ENCODE results near the gene POM121. TPM values are rescaled to one million over a fixed set of nuclear protein-coding genes. Genes with fewer than 3 reads are reported as not detected.

POM121 gene
- 7.9 TPM in 2 replicates for total RNA-seq

GRCh38 chr7:72924733-72925545 lies at the start of gene POM121:
Gene POM121, plus strand, starts transcription at chr7:72925095. Its CDS starts 27 bp downstream, at chr7:72925122.

DNA sequence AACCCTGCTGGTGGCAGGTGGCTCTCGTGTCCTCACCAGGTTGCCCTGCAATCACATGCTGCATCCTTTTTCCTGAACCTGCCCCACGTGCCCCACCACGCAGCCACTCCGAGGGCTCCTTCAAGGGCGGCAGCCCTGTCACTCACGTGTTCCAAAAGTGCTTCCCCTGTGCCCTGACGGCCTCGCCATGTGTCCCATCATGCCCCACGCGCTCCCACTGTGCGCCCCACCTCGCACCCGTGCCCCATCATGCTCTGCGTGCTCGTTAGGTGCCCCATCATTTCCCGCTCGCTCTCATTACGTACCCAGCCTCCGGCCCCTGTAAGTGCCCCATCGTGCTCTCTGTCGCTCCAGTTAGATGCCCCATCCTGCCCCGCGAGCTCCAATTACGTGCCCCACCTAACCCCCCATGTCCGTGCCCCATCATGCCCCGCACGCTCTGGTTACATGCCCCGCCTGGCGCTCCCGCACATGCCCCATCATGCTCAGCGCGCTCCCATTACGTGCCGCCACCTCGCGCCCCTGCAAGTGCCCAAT lies 44.2 kb downstream of the POM121 start, which contains the start of gene TRIM74:
Gene TRIM74 (minus strand): TSS at position 487 of the 537 bp plus-strand sequence. CDS start 3,309 bp downstream, outside the sequence.

Other genes starting within 250 kb of the POM121 start
- 0.30 and 0.67 TPM in 2 replicates for gene TYW1B, start 96.9 kb upstream of the POM121 start, total RNA-seq
- under 0.01 TPM in 1 of 2 replicates, not detected in the other for gene TRIM74, start 44.4 kb downstream of the POM121 start, total RNA-seq
- gene SPDYE8, start 104.7 kb downstream of the POM121 start, total RNA-seq = not detected in 2 replicates
- gene SPDYE11, start 132.8 kb downstream of the POM121 start, total RNA-seq = not detected in 2 replicates
- gene SPDYE9, start 160.9 kb downstream of the POM121 start, total RNA-seq = not detected in 2 replicates